CD4-positive, alpha-beta T cell treated with Interleukin-17A for 1 hour (primary cell): ENCODE results near the gene FBXO17.
"Not testable (repeated sequence)": the region's sequence is repeated elsewhere in the genome, so short reads cannot be mapped to it uniquely, and the experiment has no call there.

Experiments used
- DNase-seq: peaks from one replicate; pipeline ENCODE4 v3.0.0-alpha.2; 2020

FBXO17 gene

DNA sequence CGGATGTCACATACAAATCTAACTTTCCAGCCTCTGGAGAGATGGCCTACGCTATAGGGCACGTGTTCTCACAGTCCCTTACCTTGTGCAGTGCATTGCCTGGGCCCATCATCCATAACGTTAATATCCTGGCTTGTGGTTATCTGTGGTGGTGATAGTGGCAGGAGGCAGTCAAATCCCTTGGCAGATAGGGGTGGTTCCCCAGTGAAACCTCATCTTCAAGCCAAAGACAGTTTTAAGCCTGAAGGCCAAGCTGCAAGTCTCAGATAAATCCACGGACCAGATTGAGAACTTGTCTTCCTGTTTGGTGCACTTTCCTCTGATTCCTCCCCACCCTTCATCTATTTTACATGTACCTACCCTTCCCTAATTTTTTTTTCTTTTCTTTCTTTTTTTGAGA, 4.3 kb upstream of the FBXO17 start:
- no peak for DNase-seq

DNA sequence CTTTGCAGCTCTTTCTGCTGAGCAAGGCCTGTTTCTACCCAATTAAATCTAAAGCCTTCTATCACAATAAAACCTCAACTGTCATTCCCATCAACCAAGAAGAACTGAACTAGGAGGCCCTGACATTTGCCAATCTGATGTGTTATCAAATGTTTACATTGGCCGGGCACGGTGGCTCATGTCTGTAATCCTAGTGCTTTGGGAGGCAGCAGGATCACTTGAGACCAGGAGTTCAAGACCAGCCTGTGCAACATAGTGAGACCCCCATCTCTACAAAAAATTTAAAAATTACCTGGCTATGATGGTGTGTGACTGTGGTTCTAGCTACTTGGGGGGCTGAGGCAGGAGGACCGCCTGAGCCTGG, 2.8 kb upstream of the FBXO17 start:
- no peak for DNase-seq

DNA sequence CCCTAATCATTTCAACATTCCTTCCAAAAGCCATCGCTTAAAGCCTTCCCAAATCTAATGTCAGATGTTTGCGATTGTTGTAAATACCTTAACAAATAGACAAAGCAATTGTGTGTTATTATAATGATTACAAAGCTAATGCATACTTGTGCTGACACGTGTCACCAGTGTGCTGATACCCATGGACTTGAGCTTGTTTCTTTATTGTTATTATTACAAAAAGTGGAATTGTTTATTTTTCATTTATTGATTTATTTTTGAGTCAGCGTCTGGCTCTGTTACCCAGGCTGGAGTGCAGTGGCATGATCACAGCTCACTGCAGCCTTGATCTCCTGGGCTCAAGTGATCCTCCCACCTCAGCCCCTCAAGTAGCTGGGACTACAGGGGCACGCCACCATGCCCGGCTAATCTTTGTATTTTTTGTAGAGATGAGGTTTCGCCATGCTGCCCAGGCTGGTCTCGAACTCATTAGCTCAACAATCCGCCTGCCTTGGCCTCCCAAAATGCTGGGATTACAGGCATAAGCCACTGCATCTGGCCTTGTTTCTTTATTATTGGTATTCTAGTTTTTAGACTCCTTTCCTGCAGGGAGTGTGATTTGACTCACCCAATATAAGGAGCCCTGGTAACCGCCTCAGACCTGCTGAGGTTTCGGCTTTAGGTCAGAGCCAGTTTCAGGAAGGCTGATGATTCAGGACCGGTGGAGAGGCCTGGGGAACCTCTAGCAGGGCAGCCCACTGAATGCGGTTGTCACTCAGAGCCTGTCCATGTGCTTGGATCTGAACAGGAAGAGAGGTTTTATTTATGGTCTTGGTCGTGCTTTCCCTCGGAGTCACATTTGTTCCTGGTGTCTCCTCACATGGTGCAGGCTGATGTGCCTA, 2.1 kb upstream of the FBXO17 start:
- no peak for DNase-seq

DNA sequence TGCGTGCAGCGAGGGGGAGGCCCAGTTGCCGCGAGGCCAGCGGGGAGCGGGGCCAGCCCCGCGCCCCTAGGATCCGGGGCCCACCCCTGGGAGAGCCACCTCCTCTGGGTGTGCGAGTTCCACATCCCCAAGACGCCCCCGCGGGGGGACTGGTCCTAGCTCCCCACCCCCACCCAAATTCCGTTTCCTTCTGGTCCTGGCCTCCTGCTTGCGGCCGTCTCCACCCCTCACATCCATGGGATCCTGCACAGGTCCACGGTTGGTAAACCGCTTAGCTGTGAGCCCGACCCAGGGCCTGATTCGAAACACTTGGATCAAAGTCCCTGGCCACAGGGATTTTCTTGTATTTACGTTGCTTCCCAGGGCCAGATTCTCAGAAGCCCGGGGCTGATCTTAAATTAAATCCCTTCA, 324 bp upstream of the FBXO17 start:
- no peak for DNase-seq

DNA sequence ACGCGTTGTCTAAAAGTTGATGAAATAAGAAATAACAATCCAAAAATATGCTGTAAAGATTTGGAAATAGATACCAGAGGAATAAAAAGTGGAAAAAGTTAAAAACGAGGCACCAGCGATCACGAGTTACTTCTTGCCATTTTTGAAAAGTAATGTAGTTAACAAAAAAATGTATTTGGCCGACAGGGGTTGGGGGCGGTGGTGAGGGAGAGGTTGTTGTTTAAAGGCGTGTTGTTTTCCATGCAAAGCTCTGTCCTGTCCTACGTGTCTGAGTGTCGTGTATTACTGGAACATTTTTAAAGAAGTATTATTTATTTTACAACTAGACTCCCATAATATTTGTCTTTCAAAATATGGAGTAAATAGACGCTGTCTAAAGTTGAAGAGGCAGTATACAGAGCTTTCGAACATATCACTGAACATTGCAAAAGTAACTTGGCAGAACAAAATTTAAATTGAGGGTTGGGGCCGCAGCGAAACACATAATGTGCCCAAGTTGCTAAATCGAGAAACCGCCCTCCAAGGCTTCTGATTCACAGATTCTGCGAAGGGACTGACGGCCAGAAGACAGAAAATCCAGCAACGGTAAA, 823 bp downstream of the FBXO17 start:
- no peak for DNase-seq

DNA sequence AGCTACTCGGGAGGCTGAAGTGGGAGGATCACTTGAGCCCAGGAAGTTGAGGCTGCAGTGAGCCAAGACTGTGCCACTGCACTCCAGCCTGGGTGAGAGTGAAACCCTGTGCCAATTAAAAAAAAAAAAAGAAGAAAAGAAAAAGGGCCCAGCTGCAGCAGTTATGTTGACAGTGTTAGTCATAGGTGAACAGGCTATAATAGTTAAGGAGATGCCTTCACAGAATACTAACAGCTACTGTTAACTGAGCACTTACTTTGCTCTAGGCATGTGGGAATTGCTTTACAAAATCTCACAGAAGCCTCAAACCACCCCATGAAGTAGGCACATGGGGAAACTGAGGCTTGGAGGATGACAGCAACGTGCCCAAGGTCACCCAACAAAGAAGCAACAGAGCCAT, 3.9 kb downstream of the FBXO17 start:
- no peak for DNase-seq

DNA sequence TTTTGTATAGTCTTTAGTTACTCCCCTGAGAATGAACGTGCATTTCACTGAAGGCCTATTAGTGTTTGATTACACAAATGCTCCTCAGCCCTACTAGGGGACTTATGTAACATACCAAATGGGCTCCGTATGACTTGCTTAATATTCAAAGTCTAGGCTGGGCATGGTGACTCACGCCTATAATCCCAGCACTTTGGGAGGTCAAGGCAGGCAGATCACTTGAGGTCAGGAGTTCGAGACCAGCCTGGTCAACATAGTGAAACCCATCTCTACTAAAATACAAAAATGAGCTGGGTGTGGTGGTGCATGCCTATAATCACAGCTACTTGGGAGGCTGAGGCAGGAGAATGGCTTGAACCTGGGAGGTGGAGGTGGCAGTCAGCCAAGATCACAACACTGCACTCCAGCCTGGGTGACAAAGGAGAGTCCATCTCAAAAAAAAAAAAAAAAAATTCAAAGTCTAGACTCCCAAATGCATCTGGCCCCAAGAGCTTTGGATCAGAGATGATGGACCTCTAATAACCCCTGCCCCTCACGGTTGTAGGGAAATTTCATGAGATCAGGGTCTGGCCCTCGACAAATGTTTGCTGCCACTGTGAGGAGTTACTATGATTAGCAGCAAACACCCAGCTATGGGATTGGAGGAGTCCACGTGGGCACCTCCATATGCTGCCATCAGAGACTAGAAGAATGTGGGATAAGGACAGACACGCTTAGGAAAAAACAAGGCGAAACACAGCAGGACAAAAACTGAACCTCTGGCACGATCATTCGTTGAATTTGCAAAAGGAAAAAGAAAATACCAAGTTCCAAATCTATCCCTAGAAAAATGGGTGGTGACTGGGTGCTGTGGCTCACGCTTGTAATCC, 4.6 kb downstream of the FBXO17 start:
- no peak for DNase-seq

DNA sequence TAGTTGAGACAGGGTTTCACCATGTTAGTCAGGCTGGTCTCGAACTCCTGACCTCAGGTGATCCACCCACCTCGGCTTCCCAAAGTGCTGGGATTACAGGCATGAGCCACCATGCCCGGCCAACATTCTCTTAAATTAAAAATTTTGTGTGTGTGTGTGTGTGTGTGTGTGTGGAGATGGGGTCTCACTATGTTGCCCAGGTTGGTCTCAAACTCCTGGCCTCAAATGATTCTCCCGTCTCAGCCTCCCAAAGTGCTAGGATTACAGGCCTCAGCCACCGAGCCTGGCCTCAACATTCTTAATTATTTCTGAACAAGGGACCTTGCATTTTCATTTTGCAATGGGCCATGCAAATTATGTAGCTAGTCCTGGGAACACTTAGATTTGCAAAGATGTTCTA, 9.4 kb downstream of the FBXO17 start:
- DNase-seq, result not testable (repeated sequence)

DNA sequence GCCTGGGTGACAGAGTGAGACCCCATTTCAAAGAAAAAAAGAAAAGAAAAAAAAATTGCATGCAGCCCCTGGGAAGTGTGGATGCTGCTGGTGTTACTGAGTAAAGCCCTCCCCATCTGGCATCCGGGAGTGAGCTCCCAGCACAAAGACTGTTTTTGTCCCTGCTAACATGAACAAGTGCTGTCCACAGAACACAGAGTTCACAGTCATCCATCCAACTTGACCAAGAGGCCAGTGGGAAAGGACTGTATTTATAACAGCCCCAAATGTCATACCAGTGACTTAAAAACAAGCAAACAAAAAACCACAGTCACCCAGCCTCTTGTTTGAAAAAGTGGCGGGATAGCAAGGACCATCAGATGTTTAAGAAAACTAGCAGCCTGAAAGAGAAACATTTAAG, 10.8 kb downstream of the FBXO17 start:
- DNase-seq, result no peak

DNA sequence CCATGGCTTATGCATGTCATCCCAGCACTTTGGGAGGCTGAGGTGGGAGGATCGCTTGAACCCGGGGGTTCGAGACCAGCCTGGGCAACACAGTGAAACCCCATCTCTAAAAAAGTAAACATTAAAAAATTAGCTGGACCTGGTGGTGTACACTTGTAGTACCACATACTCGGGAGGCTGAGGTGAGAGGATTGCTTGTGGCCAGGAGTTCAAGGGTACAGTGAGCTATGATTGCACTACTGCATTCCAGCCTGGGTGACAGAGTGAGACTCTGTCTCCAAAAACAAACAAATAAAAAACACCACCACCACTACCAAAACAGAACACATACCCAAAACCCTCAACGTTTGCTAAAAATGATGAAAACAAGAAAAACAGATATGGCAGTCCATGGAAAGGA, 15.9 kb downstream of the FBXO17 start:
- DNase-seq, result no peak

DNA sequence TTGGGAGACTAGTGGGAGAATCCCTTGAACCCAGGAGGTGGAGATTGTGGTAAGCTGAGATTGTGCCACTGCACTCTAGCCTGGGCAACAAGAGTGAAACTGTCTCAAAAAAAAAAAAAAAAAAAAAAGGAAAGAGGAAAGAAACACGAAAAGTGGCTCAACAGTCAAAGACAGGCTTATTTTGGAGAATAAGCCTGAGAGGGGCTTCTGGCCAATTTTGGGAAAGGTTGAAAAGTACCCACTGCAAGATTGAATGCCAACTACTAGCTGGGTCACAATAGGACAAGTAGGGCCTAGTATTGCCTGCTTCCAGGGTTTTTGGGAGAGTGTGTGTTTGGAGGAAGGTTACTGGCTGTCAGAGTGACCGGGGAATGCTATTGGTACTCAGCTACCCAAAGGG, 17.2 kb downstream of the FBXO17 start:
- no peak for DNase-seq

DNA sequence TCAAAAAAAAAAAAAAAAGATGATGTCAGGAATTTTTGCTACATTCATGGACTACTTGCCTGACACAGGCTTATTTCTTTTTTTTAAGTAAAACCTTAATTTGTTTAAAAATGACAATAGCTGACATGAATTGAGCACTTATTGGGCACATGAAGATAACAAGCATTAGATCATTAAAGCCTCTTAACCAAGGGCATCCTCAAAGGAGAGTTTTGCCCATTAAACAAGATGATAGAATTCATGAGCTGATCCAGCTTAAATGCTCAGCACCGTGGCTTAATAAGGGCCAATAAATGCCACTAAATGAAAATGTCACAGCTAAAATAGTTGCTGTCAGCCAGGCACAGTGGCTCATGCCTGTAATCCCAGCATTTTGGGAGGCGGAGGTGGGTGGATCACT, 19.3 kb downstream of the FBXO17 start:
- no peak for DNase-seq

DNA sequence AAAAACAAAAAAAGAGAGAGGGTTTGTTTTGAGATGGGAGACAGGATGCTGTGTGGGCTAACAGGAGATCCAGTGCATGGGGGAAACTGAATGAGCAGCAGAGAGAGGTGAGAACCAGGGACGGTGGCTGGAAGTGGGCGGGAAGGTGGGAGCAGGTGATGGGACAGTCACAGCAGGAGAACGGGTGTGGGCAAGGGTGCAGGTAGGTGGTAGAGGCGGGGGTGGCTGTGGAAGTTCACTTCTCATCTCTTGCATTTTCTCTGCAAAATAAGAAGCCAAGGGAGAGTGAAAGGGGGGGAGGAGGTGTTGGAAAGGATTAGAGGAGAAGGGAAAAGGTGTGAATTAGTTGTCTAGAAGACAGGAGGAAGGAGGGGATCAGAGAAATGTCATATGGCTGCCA, 21.9 kb downstream of the FBXO17 start:
- DNase-seq, result no peak

DNA sequence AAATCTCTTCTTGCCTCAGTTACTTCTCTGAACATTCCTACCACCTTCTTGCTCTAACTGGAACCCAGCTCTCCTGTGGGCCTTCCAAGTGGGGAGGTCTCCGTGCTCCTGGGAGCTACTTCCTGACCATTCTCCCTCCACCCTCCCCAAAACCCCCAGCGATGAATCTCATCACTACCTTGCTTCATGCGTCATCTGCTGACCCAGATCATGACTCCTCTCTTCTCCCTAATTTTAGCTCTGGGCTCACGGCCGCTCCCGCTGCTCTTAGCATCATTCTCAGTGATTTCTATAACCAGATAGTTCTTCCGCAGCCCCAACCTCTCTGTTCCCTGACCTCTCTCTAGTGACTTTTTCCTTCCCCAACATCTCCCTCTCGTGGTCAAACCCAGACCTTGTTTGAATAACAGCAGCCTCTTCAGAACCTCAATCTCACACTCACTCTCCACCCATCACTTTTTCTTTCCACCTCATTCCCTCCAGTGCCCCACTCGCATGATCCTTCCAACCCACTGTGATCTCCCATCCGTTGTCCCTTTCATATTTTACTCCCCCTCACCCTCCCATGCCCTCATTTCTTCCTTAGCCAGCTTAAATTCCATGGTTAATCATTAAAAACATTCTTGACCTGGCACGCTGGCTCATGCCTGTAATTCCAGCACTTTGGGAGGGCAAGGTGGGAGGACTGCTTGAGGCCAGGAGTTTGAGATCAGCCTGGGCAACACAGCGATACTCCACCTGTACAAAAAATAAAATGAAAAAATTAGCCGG, 23.0 kb downstream of the FBXO17 start:
- peak; percentile 64 for DNase-seq

DNA sequence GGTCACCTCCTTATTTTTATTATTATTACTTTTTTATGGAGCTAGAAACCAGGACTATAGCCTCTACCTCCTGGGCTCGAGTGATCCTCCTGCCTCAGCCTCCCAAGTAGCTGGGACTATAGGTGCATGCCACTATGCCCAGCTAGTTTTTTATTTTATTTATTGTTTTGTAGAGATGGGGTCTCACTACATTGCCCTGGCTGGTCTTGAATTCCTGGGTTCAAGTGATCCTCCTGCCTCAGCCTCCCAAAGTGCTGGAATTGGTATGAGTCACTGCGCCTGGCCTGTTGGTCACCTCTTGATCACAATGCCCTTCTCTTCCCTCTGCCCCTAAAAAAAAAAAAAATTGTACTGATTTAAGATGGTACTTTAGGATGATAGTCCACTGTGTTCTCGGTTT, 24.4 kb downstream of the FBXO17 start:
- DNase-seq, result no peak

DNA sequence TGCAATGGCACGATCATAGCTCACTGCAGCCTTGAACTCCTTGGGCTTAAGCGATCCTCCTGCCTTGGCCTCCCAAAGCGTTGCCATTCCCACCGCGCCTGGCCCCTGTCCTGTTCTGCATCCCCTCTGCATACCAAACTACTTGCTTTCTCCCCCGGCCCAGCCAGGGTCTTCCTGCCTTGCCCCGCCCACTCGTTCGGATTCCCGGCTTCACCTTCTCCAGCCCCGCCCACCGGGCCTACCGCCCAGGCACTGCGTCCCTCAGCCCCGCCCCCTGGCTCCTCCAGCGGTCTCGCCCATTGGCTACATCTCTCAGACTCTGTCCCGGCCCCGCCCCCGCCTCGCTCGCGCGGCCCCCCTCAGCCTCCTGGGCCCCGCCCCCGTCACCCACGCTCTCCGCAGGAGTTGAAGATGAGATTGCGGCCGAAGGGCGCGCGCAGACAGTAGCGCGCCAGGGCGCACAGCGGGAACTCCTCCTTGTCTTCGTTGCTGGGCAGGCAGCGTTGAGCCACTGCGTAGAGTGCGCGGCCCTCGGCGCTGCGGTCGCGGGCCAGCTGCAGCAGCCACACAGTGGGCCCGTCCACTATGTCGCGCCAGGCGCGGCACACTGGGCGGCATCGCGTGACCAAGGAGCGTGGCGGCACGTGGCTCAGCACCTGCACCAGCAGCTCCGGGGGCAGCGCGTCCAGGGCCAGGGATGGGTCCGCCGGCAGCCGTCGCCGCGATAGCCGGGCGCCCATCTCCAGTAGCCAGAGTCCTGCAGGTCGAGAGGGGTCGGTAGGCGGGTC, 25.8 kb downstream of the FBXO17 start:
- peak; percentile 87 for DNase-seq

DNA sequence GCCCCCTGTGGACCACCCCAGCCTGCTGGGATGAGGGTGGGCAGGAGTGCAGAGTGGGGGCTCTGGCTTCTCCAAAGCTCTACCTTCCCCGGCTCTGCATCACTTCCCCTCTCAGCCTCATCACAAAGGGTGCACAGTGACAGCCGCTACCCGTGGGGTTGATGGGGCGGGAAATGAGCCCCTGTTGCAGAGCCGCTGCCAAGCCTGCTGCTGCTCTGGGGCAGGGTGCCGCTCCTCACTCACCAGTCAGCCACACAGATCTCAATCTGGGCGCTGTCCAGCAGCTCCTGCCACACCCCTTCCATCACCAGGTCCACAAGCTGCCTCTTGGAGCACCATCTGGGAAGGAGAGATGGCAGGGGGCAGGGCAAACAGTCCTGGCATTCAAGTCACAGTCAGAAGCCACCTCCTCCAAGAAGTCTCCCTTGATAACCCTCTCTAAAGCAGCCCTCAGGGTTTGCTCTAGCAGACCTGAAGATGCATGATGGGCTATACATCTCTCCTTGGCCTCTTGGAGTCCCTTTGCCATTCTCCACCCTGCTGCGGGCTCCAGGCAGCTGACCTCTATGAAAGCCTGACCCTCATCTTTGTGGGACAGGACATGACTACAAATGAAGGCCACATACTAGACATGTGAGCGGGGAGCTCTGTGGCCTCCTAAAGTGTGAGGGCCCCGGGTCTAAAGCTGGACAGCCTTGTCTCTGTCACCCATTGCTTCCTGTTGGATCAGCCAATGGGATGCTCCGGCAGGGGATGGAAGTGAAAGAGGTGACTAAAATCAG, 29.1 kb downstream of the FBXO17 start:
- no peak for DNase-seq

DNA sequence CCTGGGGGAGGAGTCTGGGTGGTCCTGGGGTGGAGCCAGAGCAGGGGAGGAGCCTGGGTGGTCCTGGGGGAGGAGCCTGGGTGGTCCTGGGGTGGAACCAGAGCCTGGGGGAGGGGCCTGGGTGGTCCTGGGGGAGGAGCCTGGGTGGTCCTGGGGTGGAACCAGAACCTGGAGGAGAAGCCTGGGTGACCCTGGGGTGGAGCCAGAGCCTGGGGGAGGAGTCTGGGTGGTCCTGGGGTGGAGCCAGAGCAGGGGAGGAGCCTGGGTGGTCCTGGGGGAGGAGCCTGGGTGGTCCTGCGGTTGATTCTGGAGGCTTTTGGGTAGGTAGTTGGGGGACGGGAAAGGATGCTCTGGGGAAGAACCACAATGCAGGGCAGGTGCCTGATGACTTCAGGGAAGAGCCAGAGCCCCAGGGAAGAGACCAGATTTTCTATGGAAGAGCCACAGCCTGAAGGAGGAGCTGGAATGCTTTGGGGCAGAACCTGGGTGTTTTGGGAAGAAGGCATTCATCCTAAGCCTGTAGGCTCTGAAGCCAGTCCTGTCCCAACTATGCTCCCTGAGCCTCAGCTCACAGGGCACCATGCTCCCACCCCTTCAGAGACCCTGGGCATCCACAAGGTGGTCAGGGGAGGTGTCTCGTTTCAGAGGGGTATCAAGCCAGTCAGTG, 29.8 kb downstream of the FBXO17 start:
- no peak for DNase-seq

DNA sequence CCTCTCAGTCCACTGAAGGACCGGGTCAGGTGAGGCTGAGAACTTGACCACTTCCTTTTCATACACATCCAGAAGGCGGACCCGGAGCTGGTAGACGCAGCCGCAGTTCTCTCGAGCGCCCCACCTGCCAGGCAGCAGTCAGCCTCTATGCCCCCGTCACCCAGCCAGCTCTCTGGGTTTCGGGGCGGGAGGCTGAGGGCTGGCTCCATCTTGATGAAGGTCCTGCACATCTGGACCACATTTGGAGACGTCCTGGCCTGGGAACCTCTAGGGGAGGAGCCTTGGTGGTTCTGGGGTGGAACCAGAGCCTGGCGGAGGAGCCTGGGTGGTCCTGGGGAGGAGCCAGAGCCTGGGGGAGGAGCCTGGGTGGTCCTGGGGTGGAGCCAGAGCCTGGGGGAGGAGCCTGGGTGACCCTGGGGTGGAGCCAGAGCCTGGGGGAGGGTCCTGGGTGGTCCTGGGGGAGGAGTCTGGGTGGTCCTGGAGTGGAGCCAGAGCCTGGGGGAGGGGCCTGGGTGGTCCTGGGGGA, 30.5 kb downstream of the FBXO17 start:
- DNase-seq, result no peak

DNA sequence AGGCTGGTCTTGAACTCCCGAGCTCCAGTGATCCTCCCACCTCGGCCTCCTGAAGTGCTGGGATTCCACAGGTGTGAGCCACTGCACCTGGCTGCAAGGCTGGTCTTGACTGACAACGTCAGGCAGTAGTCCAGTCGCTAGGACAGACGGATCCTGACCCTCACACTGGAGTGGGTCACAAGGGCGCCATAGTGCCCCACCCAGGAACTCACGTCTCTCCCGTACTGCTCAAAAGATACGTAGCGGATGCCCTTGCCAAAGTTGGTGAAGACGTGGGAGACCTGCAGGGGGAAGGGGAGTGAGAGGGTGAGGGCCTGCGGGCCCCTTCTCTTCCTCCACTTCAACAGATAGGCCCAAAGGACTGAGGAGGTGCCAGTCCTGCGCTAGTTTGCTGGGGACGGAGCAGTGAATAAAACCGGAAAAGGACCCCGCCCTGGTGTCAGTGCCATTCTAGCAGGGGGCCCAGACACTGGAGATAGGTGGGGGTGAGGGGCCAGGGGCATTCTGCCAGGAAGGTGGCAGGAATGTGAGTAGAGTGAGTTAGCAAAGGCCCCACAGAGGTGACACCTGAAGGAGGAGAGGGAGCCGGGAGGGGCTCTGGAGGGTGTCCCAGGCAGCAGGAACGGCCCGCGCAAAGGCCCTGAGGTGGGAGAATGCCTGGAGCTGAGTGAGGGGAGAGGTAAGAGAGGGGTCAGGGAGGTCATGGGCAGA, 32.9 kb downstream of the FBXO17 start:
- DNase-seq, result no peak
